Endothelial cell of hepatic sinusoid (primary cell): Measurements from ENCODE around the gene NTS.

Experiments
- in situ Hi-C: cut with HindIII; loops from 2 replicates; pipeline ENCODE4 v1.10.0; 2017; ENCODE audit warnings: low sequenced_read_pairs

The NTS gene

GRCh38 chr12:85874031-85874461 is at the start of gene NTS:
TSS of gene NTS (plus strand) at chr12:85874295. CDS start at chr12:85874404, 109 bp downstream.
- in situ Hi-C loops: no loop called here

- in situ Hi-C loops: no loop called here
Observed at GRCh38 chr12:85825746-85826145, 48.3 kb upstream of the NTS start.

- in situ Hi-C loops: no loop called here
Observed at GRCh38 chr12:85828576-85828975, 45.5 kb upstream of the NTS start.

- in situ Hi-C loops: no loop called here
Observed at GRCh38 chr12:85829391-85829790, 44.7 kb upstream of the NTS start.

- in situ Hi-C loops: no loop called here
Observed at GRCh38 chr12:85831327-85831990, 42.6 kb upstream of the NTS start.

GRCh38 chr12:85833579-85833978 is 40.5 kb upstream of the NTS start:
- in situ Hi-C loops: no loop called here

- in situ Hi-C loops: no loop called here
Observed at GRCh38 chr12:85834378-85834777, 39.7 kb upstream of the NTS start.

- in situ Hi-C loops: no loop called here
Observed at GRCh38 chr12:85835426-85836196, 38.5 kb upstream of the NTS start.

GRCh38 chr12:85836197-85837090 is 37.7 kb upstream of the NTS start, which contains the start of gene RASSF9:
TSS of gene RASSF9 (minus strand) at chr12:85836409. CDS start at chr12:85836201, 208 bp downstream.
- in situ Hi-C loops: no loop called here

- in situ Hi-C loops: no loop called here
Observed at GRCh38 chr12:85843606-85844310, 30.3 kb upstream of the NTS start.

GRCh38 chr12:85849344-85849743 is 24.8 kb upstream of the NTS start:
- in situ Hi-C loops: no loop called here

GRCh38 chr12:85855305-85855704 is 18.8 kb upstream of the NTS start:
- in situ Hi-C loops: no loop called here

GRCh38 chr12:85856966-85857365 is 17.1 kb upstream of the NTS start:
- in situ Hi-C loops: no loop called here

- in situ Hi-C loops: loop anchor here (5.0 to 10.0 kb wide), 2 partner anchors 301 to 379 kb away; no protein-coding TSS in a partner anchor
Observed at GRCh38 chr12:85865890-85866289, 8.2 kb upstream of the NTS start.

- in situ Hi-C loops: loop anchor here (5.0 to 10.0 kb wide), 2 partner anchors 302 to 380 kb away; no protein-coding TSS in a partner anchor
Observed at GRCh38 chr12:85866986-85867776, 6.9 kb upstream of the NTS start.

GRCh38 chr12:85872497-85873091 is 1.5 kb upstream of the NTS start:
- in situ Hi-C loops: no loop called here

- in situ Hi-C loops: no loop called here
Observed at GRCh38 chr12:85877459-85877858, 3.4 kb downstream of the NTS start.

GRCh38 chr12:85883763-85884162 is 9.7 kb downstream of the NTS start:
- in situ Hi-C loops: no loop called here

- in situ Hi-C loops: no loop called here
Observed at GRCh38 chr12:85894653-85895052, 20.6 kb downstream of the NTS start.
